HUES48 (cell line): Measurements from ENCODE around the gene MRI1.

Experiments
- H3K27ac ChIP-seq: one replicate; pipeline ENCODE4 v1.7.0; 2013; ENCODE audit warnings: low read depth, low read length, inconsistent platforms
- H3K27me3 ChIP-seq: 2 replicates; pipeline ENCODE4 v1.6.1; 2013; ENCODE audit warnings: mild to moderate bottlenecking, low read length; ENCODE audit not compliant: control insufficient read depth, insufficient read depth
- H3K36me3 ChIP-seq: 2 replicates; pipeline ENCODE4 v1.6.1; 2013; ENCODE audit warnings: low read length; ENCODE audit not compliant: control insufficient read depth, insufficient read depth
- H3K4me1 ChIP-seq: 2 replicates; pipeline ENCODE4 v1.6.1; 2013; ENCODE audit warnings: mild to moderate bottlenecking, low read length; ENCODE audit not compliant: control insufficient read depth, insufficient read depth
- H3K4me3 ChIP-seq: 2 replicates; pipeline ENCODE4 v1.5.1; 2013; ENCODE audit warnings: mild to moderate bottlenecking, low read depth, low read length
- H3K9ac ChIP-seq: 2 replicates; pipeline ENCODE4 v1.6.1; 2013; ENCODE audit warnings: mild to moderate bottlenecking, low read depth, low read length, moderate library complexity
- H3K9me3 ChIP-seq: 2 replicates; pipeline ENCODE4 v1.6.1; 2013; ENCODE audit warnings: low read length; ENCODE audit not compliant: control insufficient read depth, insufficient read depth

MRI1 gene

GRCh38 chr19:13761423-13761822 lies 2.9 kb upstream of the MRI1 start:
- Histone ChIP-seq H3K36me3 (peaks cover 59% of the 10 kb centered on the region), H3K4me3 (no peak overlapping the region), H3K9ac (no peak overlapping the region), H3K4me1 (no peaks in the 10 kb centered on the region; the same call in 1 of the 2 replicates), H3K27me3 (no peaks in the 10 kb centered on the region), H3K27ac (no peak overlapping the region), H3K9me3 (no peaks in the 10 kb centered on the region)

DNA sequence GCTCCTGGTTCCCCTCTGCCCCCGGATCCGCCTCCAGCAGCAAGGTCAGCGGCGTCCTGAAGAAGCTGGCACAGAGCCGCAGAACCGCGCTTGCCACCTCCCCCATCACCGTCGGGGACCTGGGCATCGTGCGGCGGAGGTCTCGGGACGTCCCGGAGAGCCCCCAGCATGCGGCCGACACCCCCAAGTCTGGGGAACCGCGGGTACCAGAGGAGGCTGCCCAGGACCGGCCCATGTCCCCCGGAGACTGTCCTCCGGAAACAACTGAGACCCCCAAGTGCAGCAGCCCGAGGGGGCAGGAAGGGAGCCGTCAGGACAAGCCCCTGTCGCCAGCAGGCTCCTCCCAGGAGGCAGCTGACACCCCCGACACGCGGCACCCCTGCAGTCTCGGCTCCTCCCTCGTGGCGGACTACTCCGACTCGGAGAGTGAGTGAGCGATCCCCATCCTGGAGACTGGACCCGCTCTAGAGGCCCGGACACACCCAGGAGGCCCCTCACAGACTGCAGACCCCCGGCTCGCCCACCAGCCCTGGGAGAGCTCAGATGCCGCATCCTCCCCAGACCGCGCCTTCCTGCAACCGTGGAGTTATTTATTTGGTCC lies 1.6 kb upstream of the MRI1 start:
- no peak overlapping the region for H3K27ac ChIP-seq
- no peaks in the 10 kb centered on the region for H3K9me3 ChIP-seq
- no peaks in the 10 kb centered on the region; the same call in 1 of the 2 replicates for H3K4me1 ChIP-seq
- H3K27me3 ChIP-seq, result no peaks in the 10 kb centered on the region
- H3K36me3 ChIP-seq, result peaks cover 47% of the 10 kb centered on the region
- H3K9ac ChIP-seq, result no peak overlapping the region
- H3K4me3 ChIP-seq, result no peak overlapping the region

DNA sequence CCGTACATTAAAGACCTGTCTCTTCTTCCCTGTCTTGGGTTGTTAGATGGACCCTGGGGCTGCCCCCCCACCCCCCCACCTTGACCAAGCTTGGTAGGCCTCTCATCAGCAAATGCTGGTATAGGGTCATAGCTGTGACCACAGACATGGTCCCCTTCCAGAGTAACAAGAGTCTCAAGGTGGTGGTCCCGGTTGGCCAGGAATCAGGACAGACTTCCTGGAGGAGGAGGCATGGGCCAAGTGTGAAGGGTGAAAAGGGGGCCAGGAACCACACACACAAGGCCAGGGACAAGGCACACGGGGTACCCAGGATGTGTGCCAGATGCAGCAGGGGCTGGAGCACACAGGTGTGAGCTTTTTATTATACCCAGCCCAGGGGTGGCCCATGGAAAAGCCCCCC lies 1.1 kb upstream of the MRI1 start:
- Histone ChIP-seq H3K4me3 (no peak overlapping the region), H3K27me3 (no peaks in the 10 kb centered on the region), H3K36me3 (peaks cover 42% of the 10 kb centered on the region), H3K9ac (no peak overlapping the region), H3K27ac (no peak overlapping the region), H3K9me3 (no peaks in the 10 kb centered on the region), H3K4me1 (no peaks in the 10 kb centered on the region; the same call in 1 of the 2 replicates)

DNA sequence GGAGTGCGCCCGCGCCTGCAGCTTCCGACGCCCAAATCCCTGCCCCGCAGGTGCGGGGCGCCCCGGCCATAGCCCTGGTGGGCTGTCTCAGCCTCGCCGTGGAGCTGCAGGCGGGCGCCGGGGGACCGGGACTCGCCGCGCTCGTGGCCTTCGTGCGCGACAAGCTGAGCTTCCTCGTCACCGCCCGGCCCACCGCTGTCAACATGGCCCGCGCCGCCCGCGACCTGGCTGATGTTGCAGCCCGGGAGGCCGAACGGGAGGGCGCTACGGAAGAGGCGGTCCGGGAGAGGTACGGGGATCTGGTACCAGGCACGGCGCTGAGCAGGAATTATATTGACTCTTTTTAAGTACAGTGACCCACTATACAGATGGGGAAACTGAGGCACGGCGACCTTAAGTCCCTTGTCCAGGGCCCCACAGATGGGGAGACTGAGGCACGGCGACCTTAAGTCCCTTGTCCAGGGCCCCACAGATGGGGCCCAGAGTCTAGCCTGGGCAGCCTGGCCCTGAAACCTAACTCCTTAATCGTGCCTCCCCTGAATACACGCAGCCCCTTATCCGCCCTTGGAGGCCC lies 586 bp downstream of the MRI1 start:
- Histone ChIP-seq H3K9ac (peak overlapping the region; percentile 1; the same call in 1 of the 2 replicates), H3K27me3 (no peaks in the 10 kb centered on the region), H3K36me3 (peaks cover 32% of the 10 kb centered on the region), H3K4me3 (peak overlapping the region; percentile 73), H3K27ac (no peak overlapping the region), H3K9me3 (no peaks in the 10 kb centered on the region), H3K4me1 (no peaks in the 10 kb centered on the region; the same call in 1 of the 2 replicates)

DNA sequence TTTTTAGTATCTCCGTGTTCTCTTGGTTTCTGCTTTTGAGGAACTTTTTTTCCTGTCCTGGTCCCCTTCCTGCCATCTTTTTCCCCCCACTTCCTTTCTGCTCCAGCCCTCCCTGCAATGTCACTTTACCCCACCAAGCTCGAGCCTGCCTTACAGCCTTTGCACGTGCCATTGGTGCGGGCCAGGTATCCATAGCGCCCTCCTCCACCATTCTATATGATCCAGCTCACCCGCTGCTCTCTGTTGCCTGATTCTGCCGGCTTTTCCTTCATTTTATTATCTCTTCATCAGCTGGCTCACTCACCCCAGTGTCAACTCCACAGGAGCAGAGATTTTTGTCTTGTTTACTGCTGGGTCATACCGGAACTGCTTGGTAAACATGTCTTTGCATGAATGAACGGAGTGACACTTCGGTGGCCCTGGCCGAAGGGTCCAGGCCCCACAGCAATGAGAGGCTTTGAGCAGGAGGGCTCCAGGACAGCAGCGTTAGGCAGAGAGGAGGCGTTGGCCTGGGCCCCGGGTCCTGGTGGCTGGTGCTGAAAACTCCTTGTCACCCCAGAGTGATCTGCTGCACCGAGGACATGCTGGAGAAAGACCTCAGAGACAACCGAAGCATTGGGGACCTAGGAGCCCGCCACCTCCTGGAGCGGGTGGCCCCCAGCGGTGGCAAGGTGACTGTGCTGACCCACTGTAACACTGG lies 1.2 kb downstream of the MRI1 start:
- peaks cover 29% of the 10 kb centered on the region for H3K36me3 ChIP-seq

GRCh38 chr19:13766095-13766481 lies 1.8 kb downstream of the MRI1 start:
- Histone ChIP-seq H3K36me3 (peaks cover 27% of the 10 kb centered on the region), H3K9me3 (no peaks in the 10 kb centered on the region), H3K4me1 (no peaks in the 10 kb centered on the region; the same call in 1 of the 2 replicates), H3K27ac (no peak overlapping the region), H3K9ac (no peak overlapping the region), H3K27me3 (no peaks in the 10 kb centered on the region), H3K4me3 (no peak overlapping the region)

More for the DNA sequence above, 1.2 kb downstream of the MRI1 start:
- Histone ChIP-seq H3K4me1 (no peaks in the 10 kb centered on the region; the same call in 1 of the 2 replicates), H3K9ac (no peak overlapping the region), H3K27ac (no peak overlapping the region), H3K9me3 (no peaks in the 10 kb centered on the region), H3K4me3 (peak overlapping the region; percentile 73), H3K27me3 (no peaks in the 10 kb centered on the region)

DNA sequence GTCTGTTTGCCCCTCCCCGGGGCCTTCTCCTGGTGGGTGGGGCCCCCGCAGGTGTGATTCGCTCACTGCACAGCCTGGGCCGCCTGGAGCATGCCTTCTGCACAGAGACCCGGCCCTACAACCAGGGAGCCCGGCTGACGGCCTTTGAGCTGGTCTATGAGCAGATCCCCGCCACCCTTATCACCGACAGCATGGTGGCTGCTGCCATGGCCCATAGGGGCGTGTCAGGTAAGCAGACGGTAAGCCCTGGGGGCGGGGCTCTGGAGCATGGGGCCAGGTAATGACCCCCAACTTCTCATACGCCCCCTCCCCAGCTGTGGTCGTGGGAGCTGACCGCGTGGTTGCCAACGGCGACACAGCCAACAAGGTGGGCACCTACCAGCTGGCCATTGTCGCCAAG lies 4.2 kb downstream of the MRI1 start:
- H3K4me1 ChIP-seq, result no peaks in the 10 kb centered on the region; the same call in 1 of the 2 replicates
- H3K4me3 ChIP-seq, result no peak overlapping the region
- H3K27me3 ChIP-seq, result no peaks in the 10 kb centered on the region
- peaks cover 8% of the 10 kb centered on the region; the same call in 1 of the 2 replicates for H3K36me3 ChIP-seq
- no peak overlapping the region for H3K27ac ChIP-seq
- no peaks in the 10 kb centered on the region for H3K9me3 ChIP-seq
- H3K9ac ChIP-seq, result no peak overlapping the region

DNA sequence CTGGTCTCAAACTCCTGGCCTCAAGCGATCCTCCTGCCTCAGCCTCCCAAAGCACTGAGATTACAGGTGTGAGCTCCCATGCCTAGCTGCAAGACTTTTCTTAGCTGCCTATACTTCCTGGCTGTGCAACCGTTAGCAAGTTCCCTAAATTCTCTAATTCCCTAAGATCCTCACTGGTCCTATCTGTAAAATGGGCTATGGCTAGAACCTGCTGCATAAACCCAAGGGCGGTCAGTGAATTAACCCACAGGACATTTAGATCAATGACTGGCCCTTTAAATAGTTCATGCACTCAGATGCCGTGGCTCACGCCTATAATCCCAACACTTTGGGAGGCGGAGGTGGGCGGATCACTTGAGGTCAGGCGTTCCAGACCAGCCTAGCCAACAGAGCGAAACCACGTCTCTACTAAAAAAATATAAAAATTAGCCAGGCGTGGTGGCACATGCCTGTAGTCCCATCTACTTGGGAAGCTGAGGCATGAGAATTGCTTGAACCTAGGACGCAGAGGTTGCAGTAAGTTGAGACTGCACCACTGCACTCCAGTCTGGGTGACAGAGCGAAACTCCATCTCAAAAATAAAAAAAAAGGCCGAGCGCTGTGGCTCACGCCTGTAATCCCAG lies 5.8 kb downstream of the MRI1 start:
- H3K36me3 ChIP-seq, result peaks cover 8% of the 10 kb centered on the region; the same call in 1 of the 2 replicates
- H3K4me3 ChIP-seq, result no peak overlapping the region
- no peaks in the 10 kb centered on the region; the same call in 1 of the 2 replicates for H3K4me1 ChIP-seq

GRCh38 chr19:13774217-13775191 lies 10.2 kb downstream of the MRI1 start, which contains the start of gene C19orf53:
Gene C19orf53 (plus strand): TSS chr19:13774456. CDS start chr19:13774478, 22 bp downstream.
- H3K36me3 ChIP-seq, result peaks cover 35% of the 10 kb centered on the region
- no peaks in the 10 kb centered on the region for H3K27me3 ChIP-seq
- H3K9me3 ChIP-seq, result no peaks in the 10 kb centered on the region
- H3K4me1 ChIP-seq, result no peaks in the 10 kb centered on the region
- H3K4me3 ChIP-seq, result peak within 1 kb of the TSS; percentile 89
- peak within 1 kb of the TSS; percentile 97 for H3K27ac ChIP-seq
- peak within 1 kb of the TSS; percentile 92 for H3K9ac ChIP-seq

More for the DNA sequence above, 5.8 kb downstream of the MRI1 start:
- Histone ChIP-seq H3K27ac (no peak overlapping the region), H3K27me3 (no peaks in the 10 kb centered on the region), H3K9me3 (no peaks in the 10 kb centered on the region), H3K9ac (no peak overlapping the region)

DNA sequence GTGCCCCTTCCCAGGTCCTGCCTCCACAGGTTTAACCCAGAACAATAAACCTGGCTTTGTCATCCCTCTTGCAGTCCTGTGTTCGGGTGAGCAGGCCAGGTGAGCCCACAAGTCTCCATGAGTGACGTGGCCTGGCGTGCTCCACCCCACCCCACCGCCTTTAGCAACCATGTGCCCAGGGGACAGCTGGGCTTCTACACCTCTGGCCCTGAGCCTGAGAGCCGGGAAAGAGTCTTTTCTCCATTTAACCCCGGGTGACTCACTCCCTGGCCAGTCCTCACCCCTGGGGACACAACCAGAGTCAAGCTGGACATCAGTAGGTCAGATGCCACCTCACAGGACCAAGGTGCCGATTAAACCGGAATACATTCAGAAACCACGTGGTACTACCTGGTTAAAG lies 14.1 kb downstream of the MRI1 start:
- H3K4me3 ChIP-seq, result no peak overlapping the region
- peaks cover 30% of the 10 kb centered on the region for H3K36me3 ChIP-seq
- no peak overlapping the region for H3K9ac ChIP-seq
- H3K27ac ChIP-seq, result no peak overlapping the region
- H3K27me3 ChIP-seq, result no peaks in the 10 kb centered on the region
- H3K9me3 ChIP-seq, result no peaks in the 10 kb centered on the region
- peaks cover 3% of the 10 kb centered on the region; the same call in 1 of the 2 replicates for H3K4me1 ChIP-seq
